HTR-8/SVneo (cell line): ENCODE measurements around the gene APAF1.
"Not testable (repeated sequence)": the region's sequence is repeated elsewhere in the genome, so short reads cannot be mapped to it uniquely, and the experiment has no call there.

Experiments
- DNase-seq: peaks from one replicate; pipeline ENCODE4 v3.0.0; 2011; ENCODE audit warnings: low spot score, mixed read lengths; ENCODE audit not compliant: insufficient read length
- FAIRE-seq: peaks from 2 replicates; lab custom pipeline; 2011; peaks lifted over from hg19 to GRCh38; lab: Jason Lieb, UNC

APAF1 gene

GRCh38 chr12:98644712-98645571 lies at the start of gene APAF1, which contains the start of gene IKBIP:
Gene APAF1, plus strand, starts transcription at chr12:98645290. Its CDS starts 3,070 bp downstream, at chr12:98648360.
Gene IKBIP, minus strand, starts transcription at chr12:98644788. Its CDS starts 87 bp downstream, at chr12:98644701.
- FAIRE-seq (peak; percentile 92), DNase-seq (peak; percentile 90)

GRCh38 chr12:98597313-98597712 lies 47.8 kb upstream of the APAF1 start:
- not testable (repeated sequence) for FAIRE-seq, DNase-seq

- DNase-seq (no peak), FAIRE-seq (no peak)
Measured at GRCh38 chr12:98601924-98602323, 43.2 kb upstream of the APAF1 start.

GRCh38 chr12:98606359-98606988 lies 38.6 kb upstream of the APAF1 start:
- DNase-seq: no peak
- FAIRE-seq: no peak

- DNase-seq (no peak), FAIRE-seq (no peak)
Measured at GRCh38 chr12:98610596-98610995, 34.5 kb upstream of the APAF1 start.

GRCh38 chr12:98612696-98613334 lies 32.3 kb upstream of the APAF1 start:
- DNase-seq: no peak
- no peak for FAIRE-seq

GRCh38 chr12:98618952-98619351 lies 26.1 kb upstream of the APAF1 start:
- DNase-seq: no peak
- FAIRE-seq: no peak

- FAIRE-seq (no peak), DNase-seq (peak; percentile 60)
Measured at GRCh38 chr12:98635657-98636323, 9.3 kb upstream of the APAF1 start.

- FAIRE-seq: no peak
- DNase-seq: no peak
Measured at GRCh38 chr12:98637068-98637467, 8.0 kb upstream of the APAF1 start.

GRCh38 chr12:98638009-98638408 lies 7.1 kb upstream of the APAF1 start:
- no peak for FAIRE-seq
- no peak for DNase-seq

GRCh38 chr12:98639491-98639890 lies 5.6 kb upstream of the APAF1 start:
- FAIRE-seq (no peak), DNase-seq (no peak)

- not testable (repeated sequence) for DNase-seq, FAIRE-seq
Measured at GRCh38 chr12:98642801-98643200, 2.3 kb upstream of the APAF1 start.

GRCh38 chr12:98644433-98644711 lies 718 bp upstream of the APAF1 start:
- FAIRE-seq: no peak
- DNase-seq: peak; percentile 50

GRCh38 chr12:98645572-98646067 lies 530 bp downstream of the APAF1 start:
- DNase-seq (peak; percentile 17), FAIRE-seq (no peak)

GRCh38 chr12:98646294-98647090 lies 1.4 kb downstream of the APAF1 start:
- FAIRE-seq: no peak
- DNase-seq: peak; percentile 13

GRCh38 chr12:98651328-98651727 lies 6.2 kb downstream of the APAF1 start:
- FAIRE-seq: no peak

GRCh38 chr12:98653866-98654493 lies 8.9 kb downstream of the APAF1 start:
- no peak for FAIRE-seq
- peak; percentile 32 for DNase-seq

More at GRCh38 chr12:98651328-98651727, 6.2 kb downstream of the APAF1 start:
- no peak for DNase-seq

GRCh38 chr12:98656289-98657101 lies 11.4 kb downstream of the APAF1 start:
- no peak for FAIRE-seq
- no peak for DNase-seq
